GM21390 (cell line): Measurements from ENCODE around the gene METAP1D.
"Not testable (repeated sequence)": the region's sequence is repeated elsewhere in the genome, so short reads cannot be mapped to it uniquely, and the experiment has no call there.

Experiments
- ATAC-seq: cut with Tn5 transposase; IDR thresholded peaks from one replicate; pipeline ENCODE4 v1.9.1; 2021; ENCODE audit not compliant: unreplicated experiment

Gene METAP1D

GRCh38 chr2:171996021-171996420 is 3.7 kb upstream of the METAP1D start:
- ATAC-seq = no peak

- not testable (repeated sequence) for ATAC-seq
Observed at GRCh38 chr2:171997031-171997430, 2.7 kb upstream of the METAP1D start.

GRCh38 chr2:171999161-171999560 is 592 bp upstream of the METAP1D start:
- peak; percentile 4 for ATAC-seq

GRCh38 chr2:172000696-172001361 is 1.1 kb downstream of the METAP1D start:
- no peak for ATAC-seq

- no peak for ATAC-seq
Observed at GRCh38 chr2:172007372-172007771, 7.6 kb downstream of the METAP1D start.

GRCh38 chr2:172009823-172010222 is 10.1 kb downstream of the METAP1D start:
- no peak for ATAC-seq

GRCh38 chr2:172011812-172012575 is 12.2 kb downstream of the METAP1D start:
- no peak for ATAC-seq

- no peak for ATAC-seq
Observed at GRCh38 chr2:172012677-172013391, 13.1 kb downstream of the METAP1D start.

GRCh38 chr2:172013396-172013795 is 13.6 kb downstream of the METAP1D start:
- ATAC-seq = peak; percentile 78

GRCh38 chr2:172021074-172021931 is 21.6 kb downstream of the METAP1D start:
- no peak for ATAC-seq

- no peak for ATAC-seq
Observed at GRCh38 chr2:172021955-172022354, 22.2 kb downstream of the METAP1D start.

- ATAC-seq = no peak
Observed at GRCh38 chr2:172031536-172031935, 31.8 kb downstream of the METAP1D start.

- no peak for ATAC-seq
Observed at GRCh38 chr2:172038121-172038520, 38.4 kb downstream of the METAP1D start.

- no peak for ATAC-seq
Observed at GRCh38 chr2:172038604-172039003, 38.9 kb downstream of the METAP1D start.

GRCh38 chr2:172039011-172039704 is 39.4 kb downstream of the METAP1D start:
- no peak for ATAC-seq

GRCh38 chr2:172040311-172040710 is 40.6 kb downstream of the METAP1D start:
- no peak for ATAC-seq

- no peak for ATAC-seq
Observed at GRCh38 chr2:172046080-172046678, 46.4 kb downstream of the METAP1D start.

- ATAC-seq = no peak
Observed at GRCh38 chr2:172046866-172047565, 47.3 kb downstream of the METAP1D start.
